ENCODE results near the gene PMPCA.
A peak's percentile ranks its signal among the peaks of the same experiment; 100 is the strongest.

PMPCA gene

GRCh38 chr9:136436055-136436634, 25.7 kb downstream of the PMPCA start:
- no peak for DNase-seq (ENCODE audit: low read depth)

GRCh38 chr9:136437430-136437829, 27.0 kb downstream of the PMPCA start:
- no peak for DNase-seq (ENCODE audit: low read depth)

- DNase-seq (ENCODE audit: low read depth), result no peak
Observed at GRCh38 chr9:136437839-136438547, 27.5 kb downstream of the PMPCA start.

- peak; percentile 20 for DNase-seq (ENCODE audit: low read depth)
Observed at GRCh38 chr9:136438548-136439480, 28.4 kb downstream of the PMPCA start.

- DNase-seq (ENCODE audit: low read depth), result peak; percentile 92
Observed at GRCh38 chr9:136439481-136440408, 29.3 kb downstream of the PMPCA start, which contains the start of gene INPP5E. INPP5E (minus strand) TSS chr9:136439845; CDS start chr9:136439419, 426 bp downstream.

- no peak for DNase-seq (ENCODE audit: low read depth)
Observed at GRCh38 chr9:136441191-136441680, 30.8 kb downstream of the PMPCA start.

GRCh38 chr9:136441681-136442245, 31.3 kb downstream of the PMPCA start:
- no peak for DNase-seq (ENCODE audit: low read depth)

- no peak for DNase-seq (ENCODE audit: low read depth)
Observed at GRCh38 chr9:136442265-136442664, 31.8 kb downstream of the PMPCA start.

- DNase-seq (ENCODE audit: low read depth), result no peak
Observed at GRCh38 chr9:136443087-136443486, 32.6 kb downstream of the PMPCA start.

- DNase-seq (ENCODE audit: low read depth), result no peak
Observed at GRCh38 chr9:136443687-136444086, 33.2 kb downstream of the PMPCA start.

GRCh38 chr9:136444102-136444501, 33.6 kb downstream of the PMPCA start:
- no peak for DNase-seq (ENCODE audit: low read depth)

- DNase-seq (ENCODE audit: low read depth), result no peak
Observed at GRCh38 chr9:136445799-136446198, 35.3 kb downstream of the PMPCA start.

GRCh38 chr9:136447173-136447778, 36.8 kb downstream of the PMPCA start:
- no peak for DNase-seq (ENCODE audit: low read depth)

GRCh38 chr9:136448655-136449054, 38.2 kb downstream of the PMPCA start:
- no peak for DNase-seq (ENCODE audit: low read depth)

- no peak for DNase-seq (ENCODE audit: low read depth)
Observed at GRCh38 chr9:136451221-136451877, 40.9 kb downstream of the PMPCA start.

GRCh38 chr9:136453326-136453725, 42.9 kb downstream of the PMPCA start:
- DNase-seq (ENCODE audit: low read depth), result no peak

- no peak for DNase-seq (ENCODE audit: low read depth)
Observed at GRCh38 chr9:136454026-136454796, 43.8 kb downstream of the PMPCA start.

GRCh38 chr9:136455043-136456002, 44.9 kb downstream of the PMPCA start:
- DNase-seq (ENCODE audit: low read depth), result no peak

All from stimulated activated CD8-positive, alpha-beta memory T cell treated with anti-CD3 and anti-CD28 coated beads, Interleukin-15, amount 100 ng/mL, for 24 hours (primary cell).